DND-41 (cell line): ENCODE measurements around the gene COQ8B.

ENCODE experiments used
- ATAC-seq: fragments of 200-7000 bp; cut with Tn5 transposase; 3 replicates; pipeline ENCODE4 v1.9.1; 2021; ENCODE audit warnings: low read depth; ENCODE audit not compliant: insufficient read depth
- DNase-seq: peaks from one replicate; pipeline ENCODE4 v3.0.0-alpha.2; 2020
- H2AFZ ChIP-seq: 2 replicates; pipeline ENCODE4 v1.6.0; 2012; ENCODE audit warnings: low read depth, low read length
- H3K27ac ChIP-seq: 2 replicates; pipeline ENCODE4 v1.5.1; 2012; ENCODE audit warnings: low read length, inconsistent platforms
- H3K27me3 ChIP-seq: fragments of 200-600 bp; sonication (generic); 2 replicates; pipeline ENCODE4 v1.6.0; 2012; ENCODE audit warnings: low read length, mild to moderate bottlenecking, inconsistent platforms; ENCODE audit not compliant: insufficient read depth, poor library complexity
- H3K36me3 ChIP-seq: 2 replicates; pipeline ENCODE4 v1.5.1; 2012; ENCODE audit warnings: low read length, inconsistent platforms; ENCODE audit not compliant: insufficient read depth
- H3K4me1 ChIP-seq: 2 replicates; pipeline ENCODE4 v1.5.1; 2012; ENCODE audit warnings: mild to moderate bottlenecking, low read length; ENCODE audit not compliant: insufficient read depth
- H3K4me2 ChIP-seq: 2 replicates; pipeline ENCODE4 v1.6.0; 2012; ENCODE audit warnings: mild to moderate bottlenecking, moderate library complexity, low read length, inconsistent platforms; ENCODE audit not compliant: insufficient read depth
- H3K4me3 ChIP-seq, 2 experiments: fragments of 200-600 bp in 1 of 2; shearing (Covaris generic) in 1 of 2; 2 replicates each; pipeline ENCODE4 v1.5.1; 2012 to 2016; ENCODE audit warnings: inconsistent platforms in 2 of 2, low read length in 2 of 2, mild to moderate bottlenecking in 2 of 2, low read depth in 1 of 2, moderate library complexity in 1 of 2
- H3K79me2 ChIP-seq: 2 replicates; pipeline ENCODE4 v1.6.0; 2012; ENCODE audit warnings: low read length, inconsistent platforms; ENCODE audit not compliant: insufficient read depth
- H3K9ac ChIP-seq: 2 replicates; pipeline ENCODE4 v1.6.0; 2012; ENCODE audit warnings: low read depth, mild to moderate bottlenecking, inconsistent platforms, low read length, moderate library complexity
- H3K9me3 ChIP-seq: 2 replicates; pipeline ENCODE4 v1.5.1; 2012; ENCODE audit warnings: low read length, moderate library complexity, mild to moderate bottlenecking, inconsistent platforms; ENCODE audit not compliant: insufficient read depth, severe bottlenecking
- H4K20me1 ChIP-seq: 2 replicates; pipeline ENCODE4 v1.6.0; 2012; ENCODE audit warnings: low read length; ENCODE audit not compliant: insufficient read depth
- EZH2 ChIP-seq: IDR thresholded peaks from 3 replicates; pipeline ENCODE4 v1.6.1; 2012; ENCODE audit warnings: borderline replicate concordance, low read depth, mild to moderate bottlenecking, moderate library complexity, low read length, inconsistent platforms; ENCODE audit not compliant: severe bottlenecking
- TF ChIP-seq, protein P1 (sequence below): IDR thresholded peaks from 2 replicates; pipeline ENCODE4 v1.5.1; 2012; ENCODE audit warnings: borderline replicate concordance, low read length, moderate library complexity, mild to moderate bottlenecking; ENCODE audit not compliant: poor library complexity, severe bottlenecking; ENCODE audit errors: extremely low read depth

The COQ8B gene

DNA sequence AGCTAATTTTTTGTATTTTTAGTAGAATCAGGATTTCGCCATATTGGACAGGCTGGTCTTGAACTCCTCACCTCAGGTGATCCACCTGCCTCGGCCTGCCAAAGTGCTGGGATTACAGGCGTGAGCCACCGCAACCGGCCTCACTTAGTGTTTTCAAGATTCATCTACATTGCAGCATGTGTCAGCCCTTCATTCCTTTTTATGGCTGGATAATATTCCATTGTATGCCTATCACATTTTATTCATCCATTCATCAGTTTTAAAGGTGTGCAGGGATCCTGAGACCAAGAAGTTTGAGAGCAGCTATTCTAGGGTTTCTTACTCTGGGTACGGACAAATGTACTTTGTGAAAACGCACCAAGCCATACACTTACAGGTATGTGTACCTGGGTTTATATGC, 9.1 kb downstream of the COQ8B start:
- Histone ChIP-seq H3K27me3 (no peaks in the 10 kb centered on the region), H3K4me3 (no peak overlapping the region), H3K4me1 (no peaks in the 10 kb centered on the region), H4K20me1 (no peaks in the 10 kb centered on the region), H3K27ac (no peak overlapping the region), H3K79me2 (no peaks in the 10 kb centered on the region), H3K9ac (no peak overlapping the region), H3K9me3 (no peaks in the 10 kb centered on the region), H3K4me2 (no peak overlapping the region), H3K36me3 (peaks cover 31% of the 10 kb centered on the region), H2AFZ (no peak overlapping the region)
- ATAC-seq (no peak), DNase-seq (no peak)
- TF ChIP-seq EZH2 = no peak
- TF ChIP-seq, protein P1, sequence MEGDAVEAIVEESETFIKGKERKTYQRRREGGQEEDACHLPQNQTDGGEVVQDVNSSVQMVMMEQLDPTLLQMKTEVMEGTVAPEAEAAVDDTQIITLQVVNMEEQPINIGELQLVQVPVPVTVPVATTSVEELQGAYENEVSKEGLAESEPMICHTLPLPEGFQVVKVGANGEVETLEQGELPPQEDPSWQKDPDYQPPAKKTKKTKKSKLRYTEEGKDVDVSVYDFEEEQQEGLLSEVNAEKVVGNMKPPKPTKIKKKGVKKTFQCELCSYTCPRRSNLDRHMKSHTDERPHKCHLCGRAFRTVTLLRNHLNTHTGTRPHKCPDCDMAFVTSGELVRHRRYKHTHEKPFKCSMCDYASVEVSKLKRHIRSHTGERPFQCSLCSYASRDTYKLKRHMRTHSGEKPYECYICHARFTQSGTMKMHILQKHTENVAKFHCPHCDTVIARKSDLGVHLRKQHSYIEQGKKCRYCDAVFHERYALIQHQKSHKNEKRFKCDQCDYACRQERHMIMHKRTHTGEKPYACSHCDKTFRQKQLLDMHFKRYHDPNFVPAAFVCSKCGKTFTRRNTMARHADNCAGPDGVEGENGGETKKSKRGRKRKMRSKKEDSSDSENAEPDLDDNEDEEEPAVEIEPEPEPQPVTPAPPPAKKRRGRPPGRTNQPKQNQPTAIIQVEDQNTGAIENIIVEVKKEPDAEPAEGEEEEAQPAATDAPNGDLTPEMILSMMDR = no peak

DNA sequence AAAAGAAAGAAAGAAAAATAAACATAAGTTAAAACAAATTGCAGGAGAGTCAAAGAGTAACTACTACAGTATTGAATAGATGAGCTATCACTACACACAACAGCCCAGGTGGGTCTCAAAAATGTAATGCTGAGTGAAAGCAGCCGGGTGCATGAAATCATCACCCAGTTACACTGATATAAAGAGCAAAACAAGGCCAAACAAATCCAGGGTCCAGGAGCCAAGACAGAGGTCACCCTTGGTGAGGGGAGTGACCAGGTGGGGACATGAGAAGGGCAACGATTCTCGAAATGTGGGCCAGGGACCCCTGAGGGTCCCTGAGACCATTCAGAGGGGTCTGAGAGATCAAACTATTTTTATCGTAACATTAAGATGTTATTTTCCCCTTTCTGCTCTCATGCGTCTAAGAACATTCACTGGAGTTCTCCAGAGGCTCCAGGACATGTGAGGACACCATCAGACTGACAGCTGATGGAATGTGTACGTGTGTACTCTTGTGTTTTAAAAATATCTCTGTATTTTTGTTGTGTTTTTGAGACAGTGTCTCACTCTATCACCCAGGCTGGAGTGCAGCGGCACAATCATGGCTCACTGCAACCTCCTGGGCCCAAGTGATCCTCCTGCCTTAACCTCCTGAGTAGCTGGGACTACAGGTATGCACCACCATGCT, 10.6 kb downstream of the COQ8B start:
- TF ChIP-seq, protein P1 = no peak
- no peak overlapping the region for H3K4me3 ChIP-seq
- no peaks in the 10 kb centered on the region for H3K79me2 ChIP-seq
- no peaks in the 10 kb centered on the region for H3K4me1 ChIP-seq
- no peak overlapping the region for H3K4me2 ChIP-seq
- DNase-seq (no peak), ATAC-seq (no peak)
- no peaks in the 10 kb centered on the region for H4K20me1 ChIP-seq
- H3K9me3 ChIP-seq = no peaks in the 10 kb centered on the region
- H3K27me3 ChIP-seq = no peaks in the 10 kb centered on the region
- H3K27ac ChIP-seq = no peak overlapping the region
- no peak overlapping the region for H2AFZ ChIP-seq
- H3K9ac ChIP-seq = no peak overlapping the region
- peaks cover 43% of the 10 kb centered on the region for H3K36me3 ChIP-seq

GRCh38 chr19:40705362-40705651, 11.4 kb downstream of the COQ8B start:
- H3K4me2 ChIP-seq = no peak overlapping the region
- no peak overlapping the region for H3K4me3 ChIP-seq
- no peaks in the 10 kb centered on the region for H4K20me1 ChIP-seq
- no peak overlapping the region for H3K27ac ChIP-seq
- TF ChIP-seq, protein P1 = no peak
- no peak for TF ChIP-seq EZH2
- H3K9me3 ChIP-seq = no peaks in the 10 kb centered on the region
- no peak overlapping the region for H3K9ac ChIP-seq
- no peak for ATAC-seq
- no peaks in the 10 kb centered on the region for H3K27me3 ChIP-seq
- peaks cover 43% of the 10 kb centered on the region for H3K36me3 ChIP-seq
- H3K4me1 ChIP-seq = no peaks in the 10 kb centered on the region
- H3K79me2 ChIP-seq = no peaks in the 10 kb centered on the region
- DNase-seq = no peak
- no peak overlapping the region for H2AFZ ChIP-seq
